ENCODE results near the gene TM4SF18. TPM values are rescaled to one million over a fixed set of nuclear protein-coding genes. Genes with fewer than 3 reads are reported as not detected.

Gene TM4SF18
- total RNA-seq, 4 donors from 2014 or later = 9.7 to 33.3 (median 24.9) TPM

DNA sequence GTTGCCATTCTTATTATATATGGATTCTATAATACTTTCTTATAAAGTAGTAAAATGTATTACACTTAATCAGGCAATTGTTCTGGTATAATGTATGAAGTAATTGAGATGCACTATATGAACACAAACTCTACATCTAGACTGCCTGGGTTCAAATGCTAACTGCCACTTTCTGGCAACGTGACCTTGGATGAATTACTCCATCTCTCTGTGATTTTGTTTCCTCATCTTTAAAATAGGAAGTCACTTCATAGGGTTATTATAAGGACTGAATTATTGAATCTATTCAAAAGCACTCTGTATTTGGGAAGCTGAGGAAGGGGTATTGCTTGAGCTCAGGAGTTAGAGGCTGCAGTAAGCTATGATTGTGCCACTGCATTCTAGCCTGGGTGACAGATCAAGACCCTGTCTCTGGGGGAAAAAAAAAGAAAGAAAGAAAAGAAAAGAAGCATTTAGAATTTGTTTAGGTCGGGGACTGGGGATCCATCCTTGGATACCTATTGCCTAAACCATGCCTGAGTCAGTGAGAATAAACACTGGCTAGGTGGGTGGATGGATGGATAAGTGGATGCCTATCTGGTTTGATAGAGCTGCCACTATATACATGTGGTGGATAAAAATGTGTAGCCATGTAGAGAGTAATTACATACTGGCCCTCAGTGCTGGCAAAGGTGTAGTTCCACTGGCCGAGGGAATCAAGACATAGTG lies 41.5 kb upstream of the TM4SF18 start:
- H3K27me3 ChIP-seq = no peaks in the 10 kb centered on the region
- no peaks in the 10 kb centered on the region for H3K36me3 ChIP-seq
- DNase-seq = no peak
- intact Hi-C loops (cut with DNase I) = no loop called here
- H3K4me1 ChIP-seq = peaks cover 28 to 41% of the 10 kb centered on the region in 2 donors
- WGBS, 2 donors = 70 to 84% methylated on average over 3 of the region's 3 CpGs
- peak overlapping the region in 1 of 3 donors; percentile 6 for H3K4me3 ChIP-seq (replicated peaks in 1 of 3)
- peak overlapping the region in 2 of 3 donors; percentile 89 to 94 for H3K27ac ChIP-seq
- TF ChIP-seq, protein P1, sequence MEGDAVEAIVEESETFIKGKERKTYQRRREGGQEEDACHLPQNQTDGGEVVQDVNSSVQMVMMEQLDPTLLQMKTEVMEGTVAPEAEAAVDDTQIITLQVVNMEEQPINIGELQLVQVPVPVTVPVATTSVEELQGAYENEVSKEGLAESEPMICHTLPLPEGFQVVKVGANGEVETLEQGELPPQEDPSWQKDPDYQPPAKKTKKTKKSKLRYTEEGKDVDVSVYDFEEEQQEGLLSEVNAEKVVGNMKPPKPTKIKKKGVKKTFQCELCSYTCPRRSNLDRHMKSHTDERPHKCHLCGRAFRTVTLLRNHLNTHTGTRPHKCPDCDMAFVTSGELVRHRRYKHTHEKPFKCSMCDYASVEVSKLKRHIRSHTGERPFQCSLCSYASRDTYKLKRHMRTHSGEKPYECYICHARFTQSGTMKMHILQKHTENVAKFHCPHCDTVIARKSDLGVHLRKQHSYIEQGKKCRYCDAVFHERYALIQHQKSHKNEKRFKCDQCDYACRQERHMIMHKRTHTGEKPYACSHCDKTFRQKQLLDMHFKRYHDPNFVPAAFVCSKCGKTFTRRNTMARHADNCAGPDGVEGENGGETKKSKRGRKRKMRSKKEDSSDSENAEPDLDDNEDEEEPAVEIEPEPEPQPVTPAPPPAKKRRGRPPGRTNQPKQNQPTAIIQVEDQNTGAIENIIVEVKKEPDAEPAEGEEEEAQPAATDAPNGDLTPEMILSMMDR (IDR thresholded peaks at IDR 0.05) = no peak
- no peak for TF ChIP-seq POLR2A (IDR thresholded peaks at IDR 0.05)
- H3K9me3 ChIP-seq = no peaks in the 10 kb centered on the region

DNA sequence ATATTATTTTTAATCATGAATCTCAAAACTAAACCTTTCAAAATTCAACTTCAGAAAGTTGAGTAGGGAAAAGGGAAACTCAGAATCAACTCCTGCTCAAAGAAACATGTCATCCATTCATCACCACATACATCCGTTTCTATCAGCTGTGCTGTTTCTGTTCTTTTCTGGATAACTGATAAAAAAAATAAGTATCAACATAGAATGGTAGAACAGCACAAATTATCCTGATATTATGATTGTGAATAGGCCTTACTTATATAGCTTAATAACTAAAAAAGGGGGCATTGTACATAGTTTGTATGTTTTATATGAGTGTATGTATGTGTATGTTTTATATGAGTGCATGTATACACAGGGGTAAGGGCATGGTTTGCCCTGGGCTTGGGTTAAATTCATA lies 41.0 kb upstream of the TM4SF18 start:
- Histone ChIP-seq H3K9me3 (no peaks in the 10 kb centered on the region), H3K36me3 (no peaks in the 10 kb centered on the region), H3K4me1 (peaks cover 28 to 41% of the 10 kb centered on the region in 2 donors), H3K4me3 (replicated peaks in 1 of 3) (no peak overlapping the region), H3K27me3 (no peaks in the 10 kb centered on the region), H3K27ac (peak overlapping the region in 1 of 3 donors; percentile 3)
- DNase-seq = no peak
- 79 to 80% methylated on average over 1 of the region's 1 CpG for WGBS, 2 donors
- no peak for TF ChIP-seq POLR2A (IDR thresholded peaks at IDR 0.05)
- TF ChIP-seq, protein P1 (IDR thresholded peaks at IDR 0.05) = no peak
- intact Hi-C loops (cut with DNase I) = no loop called here

DNA sequence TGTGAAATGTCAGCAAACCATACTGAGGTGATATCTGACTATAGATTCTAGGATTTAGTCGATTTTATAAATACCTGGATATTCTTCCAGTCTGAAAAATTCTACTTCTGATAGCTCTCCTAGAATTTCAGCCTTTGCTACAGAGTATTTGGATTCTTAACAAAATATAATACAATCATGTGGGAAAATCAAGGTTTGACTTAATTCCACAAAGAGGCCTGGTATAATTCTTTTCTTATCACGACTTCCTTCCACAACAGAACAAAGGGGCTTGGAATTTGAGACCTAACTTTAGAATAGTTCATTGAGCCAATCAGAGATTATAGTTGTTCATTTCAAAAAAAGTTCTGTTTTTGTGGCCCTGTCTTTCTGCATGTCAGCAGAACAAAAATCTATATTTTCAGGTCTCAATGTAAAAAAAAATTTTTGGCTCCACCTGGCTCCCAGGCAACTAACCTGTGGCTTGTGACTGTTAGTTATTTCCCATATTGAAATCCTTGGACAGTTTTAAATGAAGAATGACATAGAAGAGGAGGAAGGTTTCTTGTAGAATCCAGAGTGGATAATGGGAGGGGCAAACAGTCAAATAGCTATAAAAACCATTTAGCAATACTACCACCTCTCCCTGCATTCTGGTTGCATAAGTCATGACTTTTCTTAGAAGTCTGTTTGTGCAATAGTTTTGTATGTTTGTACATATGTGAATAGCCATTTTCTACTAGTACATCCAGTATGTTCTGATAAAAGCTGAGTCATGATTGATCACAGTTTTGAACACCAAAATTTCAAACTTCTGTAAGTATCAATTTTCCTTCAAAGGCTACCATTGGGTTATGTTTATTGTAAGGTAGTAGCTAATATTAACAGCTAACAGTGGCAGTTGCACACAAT lies 40.0 kb upstream of the TM4SF18 start:
- H3K27ac ChIP-seq = peak overlapping the region in 1 of 3 donors; percentile 3
- TF ChIP-seq, protein P1 (IDR thresholded peaks at IDR 0.05) = no peak
- TF ChIP-seq POLR2A (IDR thresholded peaks at IDR 0.05) = no peak
- intact Hi-C loops (cut with DNase I) = no loop called here
- WGBS, 2 donors = 78 to 79% methylated on average over 2 of the region's 2 CpGs
- H3K4me3 ChIP-seq (replicated peaks in 1 of 3) = no peak overlapping the region
- no peaks in the 10 kb centered on the region for H3K9me3 ChIP-seq
- H3K4me1 ChIP-seq = peaks cover 25 to 33% of the 10 kb centered on the region in 2 donors
- H3K36me3 ChIP-seq = no peaks in the 10 kb centered on the region
- no peaks in the 10 kb centered on the region for H3K27me3 ChIP-seq
- no peak for DNase-seq

DNA sequence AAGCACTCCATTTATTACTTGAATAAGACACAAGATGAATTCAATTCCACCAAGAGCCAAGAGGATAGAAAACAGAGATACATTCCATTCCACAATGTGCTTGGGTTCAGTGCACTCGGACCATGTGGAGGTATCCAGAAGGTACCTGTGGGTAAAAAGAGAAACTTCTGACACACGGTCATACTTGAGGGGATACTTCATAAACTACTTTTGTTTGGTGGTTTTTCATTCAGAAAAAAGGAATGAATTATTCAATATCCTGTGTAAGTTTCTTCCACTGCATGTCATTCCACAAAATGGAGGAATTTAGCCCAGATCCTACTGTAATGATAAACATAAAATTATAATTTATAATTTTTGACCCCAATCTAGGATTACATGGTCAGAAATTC lies 38.3 kb upstream of the TM4SF18 start:
- peak overlapping the region in 2 of 3 donors; percentile 16 to 34 for H3K27ac ChIP-seq
- no peaks in the 10 kb centered on the region for H3K27me3 ChIP-seq
- intact Hi-C loops (cut with DNase I) = no loop called here
- peaks cover 8 to 20% of the 10 kb centered on the region in 2 donors for H3K4me1 ChIP-seq
- no peaks in the 10 kb centered on the region for H3K9me3 ChIP-seq
- DNase-seq = no peak
- no peak overlapping the region for H3K4me3 ChIP-seq (replicated peaks in 1 of 3)
- no peaks in the 10 kb centered on the region for H3K36me3 ChIP-seq
- WGBS, 2 donors = 47 to 65% methylated on average over 2 of the region's 2 CpGs
- TF ChIP-seq, protein P1 (IDR thresholded peaks at IDR 0.05) = no peak
- TF ChIP-seq POLR2A (IDR thresholded peaks at IDR 0.05) = no peak

Measured in thyroid gland (tissue), 4 donors.